Fibroblast of the aortic adventitia (primary cell): ENCODE results near the gene USP14. TPM values are rescaled to one million over a fixed set of nuclear protein-coding genes. Genes with fewer than 3 reads are reported as not detected.

ENCODE experiments used
- DNase-seq: peaks from one replicate; pipeline ENCODE4 v3.0.0-alpha.2; 2010; ENCODE audit warnings: low read depth
- H3K4me3 ChIP-seq: 2 replicates; pipeline ENCODE4 v1.5.1; 2011; ENCODE audit warnings: low read depth, mild to moderate bottlenecking, control low read depth, low read length, moderate library complexity
- total RNA-seq: library from RNA; depleted of rRNA; stranded (reverse); fragments of >200 nt; gene quantifications from 2 replicates; pipeline ENCODE4 v1.2.3, GENCODE V29; 2012; ENCODE audit warnings: low replicate concordance
- TF ChIP-seq, protein P1 (sequence below): IDR thresholded peaks from 2 replicates; pipeline ENCODE4 v1.5.1; 2011; ENCODE audit warnings: mild to moderate bottlenecking, low read length, control low read depth, inconsistent platforms; ENCODE audit not compliant: insufficient read depth

Gene USP14
- total RNA-seq, 1 donor: 28.1 TPM

GRCh38 chr18:181711-182110, 23.4 kb downstream of the USP14 start:
- DNase-seq: no peak
- TF ChIP-seq, protein P1, sequence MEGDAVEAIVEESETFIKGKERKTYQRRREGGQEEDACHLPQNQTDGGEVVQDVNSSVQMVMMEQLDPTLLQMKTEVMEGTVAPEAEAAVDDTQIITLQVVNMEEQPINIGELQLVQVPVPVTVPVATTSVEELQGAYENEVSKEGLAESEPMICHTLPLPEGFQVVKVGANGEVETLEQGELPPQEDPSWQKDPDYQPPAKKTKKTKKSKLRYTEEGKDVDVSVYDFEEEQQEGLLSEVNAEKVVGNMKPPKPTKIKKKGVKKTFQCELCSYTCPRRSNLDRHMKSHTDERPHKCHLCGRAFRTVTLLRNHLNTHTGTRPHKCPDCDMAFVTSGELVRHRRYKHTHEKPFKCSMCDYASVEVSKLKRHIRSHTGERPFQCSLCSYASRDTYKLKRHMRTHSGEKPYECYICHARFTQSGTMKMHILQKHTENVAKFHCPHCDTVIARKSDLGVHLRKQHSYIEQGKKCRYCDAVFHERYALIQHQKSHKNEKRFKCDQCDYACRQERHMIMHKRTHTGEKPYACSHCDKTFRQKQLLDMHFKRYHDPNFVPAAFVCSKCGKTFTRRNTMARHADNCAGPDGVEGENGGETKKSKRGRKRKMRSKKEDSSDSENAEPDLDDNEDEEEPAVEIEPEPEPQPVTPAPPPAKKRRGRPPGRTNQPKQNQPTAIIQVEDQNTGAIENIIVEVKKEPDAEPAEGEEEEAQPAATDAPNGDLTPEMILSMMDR: no peak
- H3K4me3 ChIP-seq: no peak overlapping the region

DNA sequence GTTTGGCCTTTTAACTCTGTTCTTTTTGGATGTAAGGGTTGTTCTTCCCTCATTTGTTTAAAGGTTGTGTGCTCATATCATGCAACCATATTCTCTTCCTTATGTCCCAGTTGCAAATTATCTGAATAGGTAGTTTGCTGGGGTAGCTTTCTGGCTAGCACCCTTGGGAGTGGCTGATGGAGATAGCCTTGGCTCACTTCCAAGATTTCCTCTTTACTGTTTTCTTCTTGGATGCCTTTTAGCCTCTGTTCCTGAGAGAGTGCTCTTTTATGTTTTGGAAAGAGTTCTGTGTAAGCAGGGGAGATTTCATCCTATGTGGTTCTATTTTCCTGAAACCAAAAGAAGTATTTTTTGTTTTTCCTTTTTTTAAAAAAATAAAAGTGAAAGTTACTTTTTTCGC, 25.4 kb downstream of the USP14 start:
- TF ChIP-seq, protein P1: no peak
- no peak overlapping the region for H3K4me3 ChIP-seq
- DNase-seq: peak; percentile 71

DNA sequence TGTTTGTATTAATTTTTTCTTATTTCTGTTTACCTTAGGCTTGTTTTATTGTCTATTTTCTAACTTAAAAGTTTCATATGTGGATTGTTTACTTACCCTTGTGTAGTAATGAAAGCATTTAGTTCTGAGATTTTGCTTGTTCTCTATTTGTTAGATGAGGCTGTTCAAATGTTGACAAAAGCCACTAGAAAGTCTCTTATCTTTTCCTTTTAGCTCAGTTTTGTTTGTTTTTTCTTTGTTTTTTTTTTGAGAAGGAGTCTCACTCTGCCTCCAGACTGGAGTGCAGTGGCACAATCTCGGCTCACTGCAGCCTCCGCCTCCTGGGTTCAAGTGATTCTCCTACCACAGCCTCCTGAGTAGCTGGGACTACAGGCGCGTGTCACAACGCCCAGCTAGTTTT, 30.9 kb downstream of the USP14 start:
- no peak for DNase-seq
- TF ChIP-seq, protein P1: no peak
- H3K4me3 ChIP-seq: no peak overlapping the region

DNA sequence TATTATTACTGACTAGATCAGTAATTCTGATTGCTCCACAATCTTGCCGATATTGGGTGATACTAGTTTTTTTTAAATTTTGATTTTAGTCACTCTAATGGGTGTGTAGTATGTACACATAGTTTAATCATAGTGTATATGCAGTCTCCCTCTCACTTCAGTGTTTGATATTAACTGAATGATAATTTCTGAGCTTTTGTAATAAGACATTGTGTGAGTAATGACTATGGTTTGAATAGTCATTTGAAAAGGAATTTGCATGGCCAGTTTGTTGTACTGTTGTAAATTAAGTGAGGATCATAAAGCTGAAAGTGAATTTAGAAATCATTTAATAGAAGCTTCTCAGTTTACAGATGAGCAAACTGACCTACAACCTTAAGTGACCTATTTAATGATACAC, 33.4 kb downstream of the USP14 start:
- no peak overlapping the region for H3K4me3 ChIP-seq
- DNase-seq: no peak
- TF ChIP-seq, protein P1: no peak

DNA sequence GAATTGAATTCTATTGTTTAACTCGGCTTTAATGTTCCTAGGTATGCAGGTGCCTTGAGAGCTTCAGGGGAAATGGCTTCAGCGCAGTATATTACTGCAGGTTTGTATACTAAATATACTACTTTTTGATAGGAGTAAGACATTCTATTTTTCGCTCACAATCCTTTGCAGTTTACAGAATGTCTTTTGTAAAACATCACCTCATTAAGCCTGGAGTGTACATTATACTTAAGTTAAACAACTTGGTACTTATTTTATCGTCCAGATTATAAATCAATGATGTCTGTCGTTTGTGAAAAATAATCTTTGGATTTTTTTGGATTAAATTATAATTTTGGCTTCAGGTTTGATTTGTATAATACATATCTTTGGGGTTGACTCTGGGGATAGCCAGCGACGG, 34.4 kb downstream of the USP14 start:
- no peak overlapping the region for H3K4me3 ChIP-seq
- TF ChIP-seq, protein P1: no peak
- no peak for DNase-seq

DNA sequence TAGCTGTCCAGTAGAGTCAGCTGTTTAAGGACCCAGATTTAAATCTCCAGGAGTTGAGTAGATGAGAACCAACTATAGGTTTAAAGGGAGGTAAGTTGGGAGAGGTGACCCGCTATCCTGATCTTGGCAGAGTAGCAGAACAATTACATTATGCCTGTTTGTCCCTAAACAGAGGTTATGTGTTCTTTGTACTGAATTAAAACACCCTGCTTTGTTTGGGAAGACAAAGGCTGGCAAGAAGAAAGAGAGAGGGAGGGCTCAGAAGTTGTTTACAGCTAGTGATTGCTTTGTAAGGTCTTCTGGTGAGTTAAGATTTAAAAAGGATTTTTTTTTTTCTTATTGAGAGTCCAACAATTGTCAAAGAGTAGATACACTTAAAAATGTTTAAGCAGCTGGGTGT, 37.3 kb downstream of the USP14 start:
- no peak overlapping the region for H3K4me3 ChIP-seq
- TF ChIP-seq, protein P1: no peak
- no peak for DNase-seq

GRCh38 chr18:199214-199613, 40.9 kb downstream of the USP14 start:
- TF ChIP-seq, protein P1: no peak
- no peak for DNase-seq
- no peak overlapping the region for H3K4me3 ChIP-seq
